K562 (cell line): Measurements from ENCODE around the gene HTRA3. TPM values are rescaled to one million over a fixed set of nuclear protein-coding genes. Genes with fewer than 3 reads are reported as not detected.

Source experiments
- ATAC-seq: fragments of 200-7000 bp; cut with Tn5 transposase; 3 replicates; pipeline ENCODE4 v1.9.1; 2020; ENCODE audit warnings: moderate library complexity
- BruUV-seq: library from RNA; stranded (reverse); fragments of 400-500 nt; replicated peaks from 2 replicates; lab custom pipeline; 2021; lab: Mats Ljungman, UMichigan
- CTCF ChIA-PET: fragments of 300-600 bp; formaldehyde crosslinking; extraction: SDS; loops from one replicate; lab custom pipeline; 2021; ENCODE audit warnings: low intra/inter-chr PET ratio; lab: Yijun Ruan, JAX
- POLR2A ChIA-PET: fragments of 300-600, 350-650 bp; sonication (Branson Sonifier 250); formaldehyde crosslinking; extraction: SDS; loops from one replicate; lab custom pipeline; 2021; ENCODE audit warnings: antibody characterized with exemption, inconsistent platforms; lab: Yijun Ruan, JAX
- DNase-seq, 4 experiments: peaks; one replicate each; pipeline versions ENCODE4 v3.0.0 to v3.0.0-alpha.2; 2011 to 2018; ENCODE audit warnings: low spot score in 3 of 4, mixed read lengths in 3 of 4; ENCODE audit errors: extremely low read depth in 1 of 4
- FAIRE-seq: peaks from 2 replicates; lab custom pipeline; 2011; peaks lifted over from hg19 to GRCh38; lab: Jason Lieb, UNC
- H2AFZ ChIP-seq: 2 replicates; pipeline ENCODE4 v1.6.0; 2011; ENCODE audit warnings: low read depth, low read length, control low read depth, inconsistent platforms
- H3K27ac ChIP-seq: fragments of 200-600 bp; 3 replicates; pipeline ENCODE4 v1.8.0; 2011; ENCODE audit warnings: low read depth, mild to moderate bottlenecking, control low read depth, inconsistent platforms, low read length, moderate library complexity, mixed read lengths; ENCODE audit errors: extremely low read depth
- H3K27me3 ChIP-seq, 2 experiments: fragments of 300-600 bp in 1 of 2; 2 replicates in 1 of 2; 3 replicates in 1 of 2; pipeline versions ENCODE4 v1.6.0 to v1.8.0; 2011; ENCODE audit warnings: inconsistent platforms in 2 of 2, low read length in 2 of 2, mild to moderate bottlenecking in 1 of 2, mixed read lengths in 1 of 2, moderate library complexity in 1 of 2; ENCODE audit not compliant: control insufficient read depth in 2 of 2, insufficient read depth in 2 of 2
- H3K36me3 ChIP-seq: fragments of 300-600 bp; 3 replicates; pipeline ENCODE4 v1.8.0; 2011; ENCODE audit warnings: mild to moderate bottlenecking, low read length, inconsistent platforms; ENCODE audit not compliant: control insufficient read depth, insufficient read depth
- H3K4me1 ChIP-seq, 2 experiments: fragments of 200-600 bp in 1 of 2; replicated peaks in 1 of 2; 2 replicates in 1 of 2; 3 replicates in 1 of 2; pipeline versions ENCODE4 v1.5.1 to v1.8.0; 2011; ENCODE audit warnings: inconsistent platforms in 2 of 2, low read length in 2 of 2, mild to moderate bottlenecking in 1 of 2, mixed read lengths in 1 of 2, moderate library complexity in 1 of 2; ENCODE audit not compliant: control insufficient read depth in 2 of 2, insufficient read depth in 2 of 2
- H3K4me2 ChIP-seq: 2 replicates; pipeline ENCODE4 v1.6.1; 2011; ENCODE audit warnings: low read length, control low read depth, inconsistent platforms, mixed read lengths; ENCODE audit not compliant: insufficient read depth
- H3K4me3 ChIP-seq: fragments of 200-600 bp; sonication (generic), shearing (Covaris generic); 2 replicates; pipeline ENCODE4 v1.5.1; 2016; ENCODE audit warnings: control low read depth, inconsistent platforms
- H3K79me2 ChIP-seq: fragments of 200-600 bp; 3 replicates; pipeline ENCODE4 v1.8.0; 2011; ENCODE audit warnings: low read length, inconsistent platforms; ENCODE audit not compliant: control insufficient read depth, insufficient read depth
- H3K9ac ChIP-seq, 2 experiments: 2 replicates each; pipeline versions ENCODE4 v1.6.0 to v1.6.1; 2011; ENCODE audit warnings: low read depth in 2 of 2, low read length in 2 of 2, control low read depth in 1 of 2, inconsistent platforms in 1 of 2, mild to moderate bottlenecking in 1 of 2, mixed read lengths in 1 of 2; ENCODE audit not compliant: insufficient read depth in 1 of 2
- H3K9me1 ChIP-seq: one replicate; pipeline ENCODE4 v1.6.0; 2011; ENCODE audit warnings: inconsistent platforms, mild to moderate bottlenecking, low read length, moderate library complexity; ENCODE audit not compliant: control insufficient read depth, insufficient read depth
- H3K9me3 ChIP-seq: replicated peaks from 2 replicates; pipeline ENCODE4 v1.5.1; 2011; ENCODE audit warnings: low read depth, low read length, inconsistent platforms; ENCODE audit not compliant: control insufficient read depth, insufficient read depth
- H4K20me1 ChIP-seq: replicated peaks from 2 replicates; pipeline ENCODE4 v1.6.1; 2011; ENCODE audit warnings: low read length, inconsistent platforms, mixed read lengths; ENCODE audit not compliant: control insufficient read depth, insufficient read depth
- BRD4 ChIP-seq: fragments of 200-600 bp; sonication (generic); IDR thresholded peaks from 2 replicates; pipeline ENCODE4 v1.6.1; 2017; ENCODE audit warnings: inconsistent platforms
- KLF1 ChIP-seq: fragments of 450-650 bp; IDR thresholded peaks from 2 replicates; pipeline ENCODE4 v1.6.1; 2016; ENCODE audit warnings: missing genetic modification characterization, missing compliant biosample characterization
- KLF13 ChIP-seq: fragments of 450-650 bp; IDR thresholded peaks from 2 replicates; pipeline ENCODE4 v1.6.1; 2016; ENCODE audit warnings: missing genetic modification characterization, low read depth, mild to moderate bottlenecking, missing compliant biosample characterization, moderate library complexity, borderline replicate concordance
- PATZ1 ChIP-seq: fragments of 250-450 bp; sonication (Bioruptor Pico); IDR thresholded peaks from 2 replicates; pipeline ENCODE4 v1.5.0; 2020; ENCODE audit warnings: mild to moderate bottlenecking, borderline replicate concordance
- PYGO2 ChIP-seq: fragments of 450-650 bp; IDR thresholded peaks from 2 replicates; pipeline ENCODE4 v1.6.1; 2016; ENCODE audit warnings: mild to moderate bottlenecking, missing genetic modification characterization, moderate library complexity, missing compliant biosample characterization
- RBM17 ChIP-seq: fragments of 200-400 bp; formaldehyde crosslinking; IDR thresholded peaks from 2 replicates; pipeline ENCODE4 v1.6.1; 2017; ENCODE audit warnings: low read depth, mild to moderate bottlenecking, low read length, borderline replicate concordance
- RFX5 ChIP-seq: IDR thresholded peaks from 2 replicates; pipeline ENCODE4 v1.6.1; 2011; ENCODE audit warnings: low read depth, mild to moderate bottlenecking, improper control_type of control experiment, low read length
- SIX5 ChIP-seq, 2 experiments: IDR thresholded peaks; 2 replicates each; pipeline ENCODE4 v1.6.1; 2011; ENCODE audit warnings: low read length in 2 of 2, borderline replicate concordance in 1 of 2, low read depth in 1 of 2, mild to moderate bottlenecking in 1 of 2, moderate library complexity in 1 of 2; ENCODE audit not compliant: insufficient read depth in 1 of 2
- SLC30A9 ChIP-seq: fragments of 250-450 bp; sonication (Bioruptor Pico); IDR thresholded peaks from 2 replicates; pipeline ENCODE4 v1.8.0; 2022; ENCODE audit warnings: mild to moderate bottlenecking, moderate library complexity
- ZBTB33 ChIP-seq: sonication (generic); formaldehyde crosslinking; IDR thresholded peaks from 2 replicates; pipeline ENCODE4 v1.8.1; 2023; ENCODE audit warnings: mild to moderate bottlenecking, missing genetic modification reagents
- ZMIZ1 ChIP-seq, 2 experiments: fragments of 150-350 bp in 1 of 2; IDR thresholded peaks; 2 replicates each; pipeline ENCODE4 v1.6.1; 2012 to 2016; ENCODE audit warnings: low read depth in 2 of 2, low read length in 2 of 2, mild to moderate bottlenecking in 1 of 2, moderate library complexity in 1 of 2
- ZNF184 ChIP-seq: sonication (generic); formaldehyde crosslinking; IDR thresholded peaks from 2 replicates; pipeline ENCODE4 v1.5.0; 2020; ENCODE audit warnings: missing genetic modification reagents
- WGBS: fragments of 100-300 bp; shearing (Covaris generic); methylation state at CpG from one replicate; pipeline ENCODE4 v1.1.6; 2016; ENCODE audit warnings: low coverage, mixed read lengths; ENCODE audit not compliant: insufficient coverage; ENCODE audit errors: missing lambda C conversion rate; 5-methylcytosine and 5-hydroxymethylcytosine counted together
- in situ Hi-C: fragments of 300-500 bp; cut with MboI; formaldehyde crosslinking; loops from 4 replicates; pipeline ENCODE4 v1.15.0; 2018; ENCODE audit warnings: inconsistent platforms, mixed read lengths
- intact Hi-C: fragments of 100-400 bp; cut with micrococcal nuclease; formaldehyde crosslinking; loops from 2 replicates; pipeline ENCODE4 v1.14.2; 2022
- polyA plus RNA-seq, 8 experiments: library from polyadenylated mRNA; depleted of rRNA in 4 of 8; stranded (reverse) in 5 of 8; unstranded in 3 of 8; fragments of >200 nt; fragmentation: Nextera tagmentation in 2 of 8; fragmentation: Illumina TruSeq in 1 of 8; extraction: Ambion mirVana in 2 of 8; extraction: Trizol in 1 of 8; gene quantifications; 2 replicates each; pipeline versions ENCODE4 v1.2.1 to v1.2.3, GENCODE V29; 2011 to 2014; ENCODE audit warnings: inconsistent platforms in 1 of 8, missing spikeins in 1 of 8
- total RNA-seq, 7 experiments: library from RNA; depleted of rRNA in 6 of 7; stranded (reverse); fragments of >200 nt in 6 of 7; fragmentation: Illumina TruSeq in 2 of 7; extraction: Trizol in 2 of 7; gene quantifications; 2 replicates each; pipeline versions ENCODE4 v1.2.1 to v1.2.3, GENCODE V29; 2011 to 2021; ENCODE audit warnings: low replicate concordance in 1 of 7

The HTRA3 gene
- total and polyA plus RNA-seq, 9 of the 15 experiments (the other 6 are each of a cell fraction or from before 2014, with no cell fraction given) = 0.04 TPM; not detected in 8

GRCh38 chr4:8341691-8342090 lies 72.1 kb downstream of the HTRA3 start:
- H3K4me2 ChIP-seq = no peak overlapping the region
- H3K4me1 ChIP-seq = peaks cover 5 to 13% of the 10 kb centered on the region in 2 experiments; a peak in 4 of 5 replicates
- ChIA-PET CTCF (no interaction called here), POLR2A (no interaction called here)
- no peaks in the 10 kb centered on the region for H3K36me3 ChIP-seq
- no peaks in the 10 kb centered on the region for H3K9me1 ChIP-seq
- H3K27ac ChIP-seq = no peak overlapping the region
- H2AFZ ChIP-seq = no peak overlapping the region
- no peaks in the 10 kb centered on the region for H3K9me3 ChIP-seq
- H3K79me2 ChIP-seq = no peaks in the 10 kb centered on the region
- intact Hi-C loops (no loop called here), in situ Hi-C loops (no loop called here)
- H3K9ac ChIP-seq = no peak overlapping the region
- TF ChIP-seq KLF13 (tag) (no peak), RFX5 (no peak), ZBTB33 (CRISPR knock-in tag) (no peak), ZNF184 (CRISPR knock-in tag) (no peak), ZMIZ1 (IDR thresholded peaks at IDR 0.05; ENCODE audit: low read depth in 2 of 2, low read length in 2 of 2) (no peak), PATZ1 (CRISPR knock-in tag) (no peak), SIX5 (IDR thresholded peaks at IDR 0.05; ENCODE audit: borderline replicate concordance in 1 of 2, insufficient read depth in 1 of 2, low read depth in 1 of 2, low read length in 2 of 2) (no peak), BRD4 (no peak), KLF1 (tag) (no peak), RBM17 (no peak), SLC30A9 (CRISPR knock-in tag) (no peak), PYGO2 (tag) (no peak)
- no TSS peak for BruUV-seq
- DNase-seq = no peak
- no peak for FAIRE-seq
- H3K27me3 ChIP-seq = peaks cover 0 to 33% of the 10 kb centered on the region in 2 experiments; a peak in 2 of 5 replicates
- ATAC-seq = no peak
- H3K4me3 ChIP-seq = no peak overlapping the region
- H4K20me1 ChIP-seq = no peaks in the 10 kb centered on the region
- 49% methylated on average over 10 of the region's 10 CpGs for WGBS
